T-helper 1 cell treated with Interleukin-12 subunit alpha and Interleukin-12 subunit beta and Interleukin-4 antibody, amounts not matched to agents 30 μg/mL and 1 μg/mL, for 36 hours (primary cell): Measurements from ENCODE around the gene ETV2.
"Not testable (repeated sequence)": the region's sequence is repeated elsewhere in the genome, so short reads cannot be mapped to it uniquely, and the experiment has no call there.

Experiments
- H3K27ac Mint-ChIP-seq: one replicate; pipeline ENCODE4 v1.8.0; 2021; ENCODE audit warnings: mild to moderate bottlenecking, mixed read lengths
- H3K27me3 Mint-ChIP-seq: one replicate; pipeline ENCODE4 v1.8.0; 2021; ENCODE audit warnings: low read depth, mixed read lengths
- H3K36me3 Mint-ChIP-seq: one replicate; pipeline ENCODE4 v1.8.0; 2021; ENCODE audit warnings: low read depth, mixed read lengths
- H3K4me1 Mint-ChIP-seq: one replicate; pipeline ENCODE4 v1.8.0; 2021; ENCODE audit warnings: low read depth, mixed read lengths
- H3K4me3 Mint-ChIP-seq: one replicate; pipeline ENCODE4 v1.8.0; 2021; ENCODE audit warnings: mild to moderate bottlenecking, moderate library complexity, mixed read lengths
- H3K9me3 Mint-ChIP-seq: one replicate; pipeline ENCODE4 v1.8.0; 2021; ENCODE audit warnings: mixed read lengths

The ETV2 gene

GRCh38 chr19:35641515-35642151, at the start of gene ETV2:
TSS of gene ETV2 (plus strand) at chr19:35641745. CDS start at chr19:35642461, 716 bp downstream.
- Mint-ChIP-seq H3K4me3 (peak within 1 kb of the TSS; percentile 94), H3K36me3 (peaks cover 9% of the 10 kb centered on the region), H3K27ac (peak within 1 kb of the TSS; percentile 36), H3K27me3 (no peaks in the 10 kb centered on the region), H3K4me1 (peaks cover 19% of the 10 kb centered on the region), H3K9me3 (no peaks in the 10 kb centered on the region)

- no peaks in the 10 kb centered on the region for H3K9me3 Mint-ChIP-seq
- H3K36me3 Mint-ChIP-seq, result no peaks in the 10 kb centered on the region
- peaks cover 5% of the 10 kb centered on the region for H3K4me1 Mint-ChIP-seq
- H3K27me3 Mint-ChIP-seq, result no peaks in the 10 kb centered on the region
- H3K27ac Mint-ChIP-seq, result no peak overlapping the region
- H3K4me3 Mint-ChIP-seq, result no peak overlapping the region
These were observed 49.3 kb upstream of the ETV2 start for GRCh38 chr19:35592226-35592625.

- not testable (repeated sequence) for H3K27ac Mint-ChIP-seq, H3K9me3 Mint-ChIP-seq, H3K27me3 Mint-ChIP-seq, H3K4me1 Mint-ChIP-seq, H3K36me3 Mint-ChIP-seq, H3K4me3 Mint-ChIP-seq
These were observed 46.5 kb upstream of the ETV2 start for GRCh38 chr19:35595026-35595425.

DNA sequence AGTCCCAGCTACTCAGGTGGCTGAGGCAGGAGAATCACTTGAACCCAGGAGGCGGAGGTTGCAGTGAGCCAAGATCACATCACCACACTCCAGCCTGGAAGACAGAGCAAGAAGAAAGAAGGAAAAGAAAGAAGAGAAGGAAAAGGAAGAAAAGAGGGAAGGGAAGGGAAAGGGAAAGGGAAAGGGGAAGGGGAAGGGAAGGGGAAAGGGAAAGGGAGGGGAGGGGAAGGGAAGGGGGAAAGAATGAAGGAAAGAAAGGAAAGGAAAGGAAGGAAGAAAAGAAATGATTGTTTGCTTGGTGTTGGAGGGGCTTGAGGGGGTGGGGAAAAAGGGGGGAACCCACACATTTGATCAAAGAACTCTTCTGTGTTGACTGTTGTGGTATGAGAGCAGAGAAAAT, 45.6 kb upstream of the ETV2 start:
- no peak overlapping the region for H3K27ac Mint-ChIP-seq
- peaks cover 4% of the 10 kb centered on the region for H3K27me3 Mint-ChIP-seq
- no peak overlapping the region for H3K4me3 Mint-ChIP-seq
- no peaks in the 10 kb centered on the region for H3K9me3 Mint-ChIP-seq
- peaks cover 5% of the 10 kb centered on the region for H3K4me1 Mint-ChIP-seq
- no peaks in the 10 kb centered on the region for H3K36me3 Mint-ChIP-seq

- H3K27me3 Mint-ChIP-seq, result peaks cover 4% of the 10 kb centered on the region
- peak overlapping the region; percentile 29 for H3K27ac Mint-ChIP-seq
- H3K4me3 Mint-ChIP-seq, result no peak overlapping the region
- H3K4me1 Mint-ChIP-seq, result peaks cover 5% of the 10 kb centered on the region
- no peaks in the 10 kb centered on the region for H3K36me3 Mint-ChIP-seq
- H3K9me3 Mint-ChIP-seq, result no peaks in the 10 kb centered on the region
These were observed 45.1 kb upstream of the ETV2 start for GRCh38 chr19:35596366-35596999.

DNA sequence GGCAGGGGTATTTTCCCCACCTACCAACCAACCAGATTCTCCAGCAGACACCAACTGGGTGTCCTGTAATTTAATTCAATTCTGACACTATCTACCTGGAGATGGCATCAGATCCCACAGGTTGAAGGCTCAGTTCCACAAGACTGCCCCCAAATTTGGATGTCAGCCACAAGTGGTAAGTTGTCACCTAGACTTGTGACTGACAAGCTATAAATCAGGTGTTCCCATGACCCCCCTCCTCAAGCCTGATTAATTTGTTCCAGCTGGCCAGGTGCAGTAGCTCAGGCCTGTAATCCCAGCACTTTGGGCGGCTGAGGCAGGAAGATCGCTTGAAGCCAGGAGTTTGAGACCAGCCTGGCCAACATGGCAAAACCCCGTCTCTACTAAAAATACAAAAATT, 39.6 kb upstream of the ETV2 start:
- H3K9me3 Mint-ChIP-seq, result no peaks in the 10 kb centered on the region
- H3K27ac Mint-ChIP-seq, result no peak overlapping the region
- H3K4me1 Mint-ChIP-seq, result no peaks in the 10 kb centered on the region
- H3K36me3 Mint-ChIP-seq, result no peaks in the 10 kb centered on the region
- peaks cover 4% of the 10 kb centered on the region for H3K27me3 Mint-ChIP-seq
- H3K4me3 Mint-ChIP-seq, result no peak overlapping the region

- not testable (repeated sequence) for H3K4me3 Mint-ChIP-seq, H3K9me3 Mint-ChIP-seq, H3K4me1 Mint-ChIP-seq, H3K27me3 Mint-ChIP-seq, H3K27ac Mint-ChIP-seq, H3K36me3 Mint-ChIP-seq
These were observed 37.1 kb upstream of the ETV2 start for GRCh38 chr19:35604436-35604835.

GRCh38 chr19:35607170-35607569, 34.4 kb upstream of the ETV2 start:
- Mint-ChIP-seq H3K9me3 (peaks cover 13% of the 10 kb centered on the region), H3K4me1 (peaks cover 15% of the 10 kb centered on the region)
- H3K27me3 Mint-ChIP-seq, H3K36me3 Mint-ChIP-seq, H3K4me3 Mint-ChIP-seq, H3K27ac Mint-ChIP-seq: not testable (repeated sequence)

GRCh38 chr19:35607661-35608060, 33.9 kb upstream of the ETV2 start:
- peaks cover 20% of the 10 kb centered on the region for H3K4me1 Mint-ChIP-seq
- H3K4me3 Mint-ChIP-seq, result no peak overlapping the region
- H3K27me3 Mint-ChIP-seq, result no peaks in the 10 kb centered on the region
- no peak overlapping the region for H3K27ac Mint-ChIP-seq
- peaks cover 8% of the 10 kb centered on the region for H3K36me3 Mint-ChIP-seq
- H3K9me3 Mint-ChIP-seq, result peaks cover 13% of the 10 kb centered on the region

DNA sequence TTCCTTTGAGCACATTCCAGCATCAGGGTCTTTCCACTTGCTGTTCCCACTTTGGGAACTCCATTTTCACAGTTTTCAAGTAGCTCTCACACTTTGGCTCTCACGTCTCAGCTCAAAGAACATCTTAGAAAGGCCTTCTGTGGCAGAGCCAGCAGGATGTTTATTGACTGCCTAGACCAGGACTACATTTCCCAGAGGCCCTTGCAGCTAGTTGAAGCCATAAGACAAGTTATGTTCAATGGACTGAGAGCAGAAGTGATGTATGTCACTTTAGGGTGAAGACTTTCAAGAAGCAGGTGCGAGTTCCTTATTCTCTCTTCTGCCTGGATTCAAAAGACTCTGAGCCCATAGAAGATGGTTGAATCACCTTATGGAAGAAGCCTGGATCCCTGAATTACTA, 33.3 kb upstream of the ETV2 start:
- Mint-ChIP-seq H3K4me1 (peaks cover 20% of the 10 kb centered on the region), H3K4me3 (no peak overlapping the region), H3K27ac (peak overlapping the region; percentile 67), H3K27me3 (no peaks in the 10 kb centered on the region), H3K36me3 (peaks cover 8% of the 10 kb centered on the region), H3K9me3 (peaks cover 13% of the 10 kb centered on the region)

DNA sequence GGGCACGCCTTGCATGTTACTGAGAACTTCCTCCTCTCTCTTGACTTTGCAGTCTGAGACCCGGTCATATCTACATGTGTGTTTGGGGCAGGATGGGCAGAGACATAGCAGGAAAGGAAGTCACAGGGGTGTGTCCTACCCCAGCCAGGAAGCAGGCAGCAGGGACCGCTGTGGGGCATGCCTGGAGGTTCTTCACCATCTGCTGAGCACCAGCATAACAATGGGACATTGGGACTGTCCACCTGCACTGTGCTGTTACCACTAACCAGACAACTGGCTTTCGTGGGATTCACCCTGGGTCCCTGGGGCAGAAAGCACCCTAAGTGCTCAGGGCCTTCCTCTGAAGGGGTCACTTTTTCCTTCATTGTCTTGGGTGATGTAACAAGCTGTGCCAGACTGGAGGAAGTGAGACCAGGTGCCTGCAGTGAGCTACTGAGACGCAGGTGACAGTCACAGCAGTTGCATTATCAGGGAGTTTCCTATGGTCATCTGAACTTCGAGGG, 31.6 kb upstream of the ETV2 start:
- Mint-ChIP-seq H3K9me3 (peaks cover 13% of the 10 kb centered on the region), H3K4me3 (peak overlapping the region; percentile 34), H3K4me1 (peaks cover 23% of the 10 kb centered on the region), H3K27me3 (no peaks in the 10 kb centered on the region), H3K27ac (peak overlapping the region; percentile 87), H3K36me3 (peaks cover 8% of the 10 kb centered on the region)

- H3K36me3 Mint-ChIP-seq, result peaks cover 10% of the 10 kb centered on the region
- no peaks in the 10 kb centered on the region for H3K27me3 Mint-ChIP-seq
- H3K9me3 Mint-ChIP-seq, result peaks cover 13% of the 10 kb centered on the region
- H3K4me1 Mint-ChIP-seq, result peaks cover 23% of the 10 kb centered on the region
- H3K4me3 Mint-ChIP-seq, result peak overlapping the region; percentile 87
- peak overlapping the region; percentile 93 for H3K27ac Mint-ChIP-seq
These were observed 29.4 kb upstream of the ETV2 start for GRCh38 chr19:35612224-35612558.

GRCh38 chr19:35612559-35613321, 28.8 kb upstream of the ETV2 start, which contains the start of gene HAUS5:
TSS of gene HAUS5 (plus strand) at chr19:35612735. CDS start at chr19:35612795, 60 bp downstream.
- no peaks in the 10 kb centered on the region for H3K27me3 Mint-ChIP-seq
- H3K27ac Mint-ChIP-seq, result peak within 1 kb of the TSS; percentile 93
- H3K4me3 Mint-ChIP-seq, result peak within 1 kb of the TSS; percentile 87
- H3K9me3 Mint-ChIP-seq, result peaks cover 13% of the 10 kb centered on the region
- H3K36me3 Mint-ChIP-seq, result peaks cover 10% of the 10 kb centered on the region
- H3K4me1 Mint-ChIP-seq, result peaks cover 23% of the 10 kb centered on the region

GRCh38 chr19:35613574-35613973, 28.0 kb upstream of the ETV2 start:
- Mint-ChIP-seq H3K4me3 (peak overlapping the region; percentile 87), H3K36me3 (peaks cover 4% of the 10 kb centered on the region), H3K27ac (peak overlapping the region; percentile 77), H3K27me3 (no peaks in the 10 kb centered on the region), H3K9me3 (peaks cover 7% of the 10 kb centered on the region), H3K4me1 (peaks cover 23% of the 10 kb centered on the region)

- no peak overlapping the region for H3K4me3 Mint-ChIP-seq
- H3K4me1 Mint-ChIP-seq, result peaks cover 16% of the 10 kb centered on the region
- H3K9me3 Mint-ChIP-seq, result no peaks in the 10 kb centered on the region
- H3K36me3 Mint-ChIP-seq, result peaks cover 2% of the 10 kb centered on the region
- no peak overlapping the region for H3K27ac Mint-ChIP-seq
- H3K27me3 Mint-ChIP-seq, result no peaks in the 10 kb centered on the region
These were observed 26.5 kb upstream of the ETV2 start for GRCh38 chr19:35615036-35615435.
